ENCODE results near the gene ERI2.
"Not testable (repeated sequence)": the region's sequence is repeated elsewhere in the genome, so short reads cannot be mapped to it uniquely, and the experiment has no call there.

Gene ERI2

DNA sequence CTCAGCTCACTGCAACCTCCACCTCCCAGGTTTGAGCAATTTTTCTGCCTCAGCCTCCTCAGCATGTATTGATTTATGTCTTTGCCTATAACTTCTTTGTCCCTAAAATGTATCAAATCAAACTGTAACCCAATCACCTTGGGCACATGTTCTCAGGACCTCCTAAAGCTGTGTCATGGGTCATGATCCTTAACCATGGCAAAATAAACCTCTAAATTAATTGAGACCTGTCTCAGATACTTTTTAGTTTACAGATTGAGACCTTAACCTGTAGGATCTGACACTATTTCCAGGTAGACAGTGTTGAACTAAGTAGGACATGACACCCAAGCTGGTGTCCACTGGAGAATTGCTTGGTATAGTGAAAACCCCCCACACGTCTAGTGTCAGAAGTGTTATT lies 45.1 kb downstream of the ERI2 start:
- H3K4me3 Mint-ChIP-seq, result no peak overlapping the region
- H3K27me3 Mint-ChIP-seq (ENCODE audit: low read depth), result no peaks in the 10 kb centered on the region
- H3K27ac Mint-ChIP-seq, result peak overlapping the region in 2 of 3 experiments; percentile 95 to 96
- H3K36me3 Mint-ChIP-seq (ENCODE audit: low read depth), result peaks cover 18% of the 10 kb centered on the region
- H3K4me1 Mint-ChIP-seq, result no peaks in the 10 kb centered on the region
- H3K9me3 Mint-ChIP-seq, result peaks cover 17% of the 10 kb centered on the region
- TF ChIP-seq, protein P1, sequence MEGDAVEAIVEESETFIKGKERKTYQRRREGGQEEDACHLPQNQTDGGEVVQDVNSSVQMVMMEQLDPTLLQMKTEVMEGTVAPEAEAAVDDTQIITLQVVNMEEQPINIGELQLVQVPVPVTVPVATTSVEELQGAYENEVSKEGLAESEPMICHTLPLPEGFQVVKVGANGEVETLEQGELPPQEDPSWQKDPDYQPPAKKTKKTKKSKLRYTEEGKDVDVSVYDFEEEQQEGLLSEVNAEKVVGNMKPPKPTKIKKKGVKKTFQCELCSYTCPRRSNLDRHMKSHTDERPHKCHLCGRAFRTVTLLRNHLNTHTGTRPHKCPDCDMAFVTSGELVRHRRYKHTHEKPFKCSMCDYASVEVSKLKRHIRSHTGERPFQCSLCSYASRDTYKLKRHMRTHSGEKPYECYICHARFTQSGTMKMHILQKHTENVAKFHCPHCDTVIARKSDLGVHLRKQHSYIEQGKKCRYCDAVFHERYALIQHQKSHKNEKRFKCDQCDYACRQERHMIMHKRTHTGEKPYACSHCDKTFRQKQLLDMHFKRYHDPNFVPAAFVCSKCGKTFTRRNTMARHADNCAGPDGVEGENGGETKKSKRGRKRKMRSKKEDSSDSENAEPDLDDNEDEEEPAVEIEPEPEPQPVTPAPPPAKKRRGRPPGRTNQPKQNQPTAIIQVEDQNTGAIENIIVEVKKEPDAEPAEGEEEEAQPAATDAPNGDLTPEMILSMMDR (IDR thresholded peaks at IDR 0.05; ENCODE audit: unreplicated experiment in 3 of 3), result no peak

DNA sequence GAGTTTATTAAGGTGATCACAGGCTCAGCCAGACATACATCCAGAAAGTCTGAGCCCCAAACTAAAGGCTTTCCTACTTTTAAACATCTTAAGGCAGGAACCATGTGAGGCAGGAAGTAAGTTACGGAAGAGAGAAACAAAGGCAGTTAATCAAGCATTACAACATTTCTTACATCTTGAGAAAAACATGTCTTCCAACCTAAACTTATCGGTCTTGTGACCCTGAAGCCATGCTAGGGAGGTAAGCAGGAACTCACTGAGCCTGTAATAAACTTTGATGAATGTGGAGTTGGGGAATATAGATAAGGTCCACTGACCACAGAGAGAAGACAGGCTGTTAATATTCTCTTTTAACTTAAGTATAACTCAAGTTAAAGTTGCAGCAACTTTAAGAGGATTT lies 45.9 kb downstream of the ERI2 start:
- Mint-ChIP-seq H3K4me3 (no peak overlapping the region), H3K4me1 (no peaks in the 10 kb centered on the region), H3K9me3 (peaks cover 17% of the 10 kb centered on the region), H3K36me3 (ENCODE audit: low read depth) (peaks cover 18% of the 10 kb centered on the region), H3K27ac (peak overlapping the region; percentile 58 to 96 (median 95)), H3K27me3 (ENCODE audit: low read depth) (no peaks in the 10 kb centered on the region)
- TF ChIP-seq, protein P1 (IDR thresholded peaks at IDR 0.05; ENCODE audit: unreplicated experiment in 3 of 3), result no peak

DNA sequence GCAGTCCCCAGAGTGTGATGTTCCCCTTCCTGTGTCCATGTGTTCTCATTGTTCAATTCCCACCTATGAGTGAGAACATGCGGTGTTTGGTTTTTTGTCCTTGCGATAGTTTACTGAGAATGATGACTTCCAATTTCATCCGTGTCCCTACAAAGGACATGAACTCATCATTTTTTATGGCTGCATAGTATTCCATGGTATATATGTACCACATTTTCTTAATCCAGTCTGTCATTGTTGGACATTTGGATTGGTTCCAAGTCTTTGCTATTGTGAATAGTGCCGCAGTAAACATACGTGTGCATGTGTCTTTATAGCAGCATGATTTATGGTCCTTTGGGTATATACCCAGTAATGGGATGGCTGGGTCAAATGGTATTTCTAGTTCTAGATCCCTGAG lies 50.5 kb downstream of the ERI2 start:
- not testable (repeated sequence) for H3K27me3 Mint-ChIP-seq (ENCODE audit: low read depth); H3K9me3 Mint-ChIP-seq; H3K4me1 Mint-ChIP-seq; H3K27ac Mint-ChIP-seq; H3K36me3 Mint-ChIP-seq (ENCODE audit: low read depth); H3K4me3 Mint-ChIP-seq

DNA sequence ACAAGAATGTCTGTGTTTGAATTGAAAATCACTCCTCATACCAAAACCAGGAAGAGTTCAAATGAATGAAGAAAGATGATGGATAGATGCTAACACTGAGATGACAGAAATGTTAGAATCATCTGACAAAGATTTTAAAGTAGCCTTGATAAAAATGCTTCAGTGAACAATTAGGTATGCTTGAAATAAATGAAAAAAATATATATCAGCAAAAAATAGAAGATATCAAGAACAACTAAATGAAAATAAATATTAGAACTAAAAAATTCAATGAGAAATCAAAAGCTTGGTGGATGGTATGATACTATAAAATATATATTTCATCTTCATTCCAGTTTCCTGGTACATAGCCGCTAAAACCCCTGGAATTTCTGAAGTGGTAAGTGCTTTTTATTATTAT lies 51.0 kb downstream of the ERI2 start:
- TF ChIP-seq, protein P1 (IDR thresholded peaks at IDR 0.05; ENCODE audit: unreplicated experiment in 3 of 3), result no peak
- H3K27me3 Mint-ChIP-seq (ENCODE audit: low read depth), result peaks cover 3% of the 10 kb centered on the region
- peaks cover 2% of the 10 kb centered on the region for H3K36me3 Mint-ChIP-seq (ENCODE audit: low read depth)
- no peak overlapping the region for H3K27ac Mint-ChIP-seq
- H3K4me3 Mint-ChIP-seq, result no peak overlapping the region
- H3K4me1 Mint-ChIP-seq, result no peaks in the 10 kb centered on the region
- peaks cover 3% of the 10 kb centered on the region for H3K9me3 Mint-ChIP-seq

DNA sequence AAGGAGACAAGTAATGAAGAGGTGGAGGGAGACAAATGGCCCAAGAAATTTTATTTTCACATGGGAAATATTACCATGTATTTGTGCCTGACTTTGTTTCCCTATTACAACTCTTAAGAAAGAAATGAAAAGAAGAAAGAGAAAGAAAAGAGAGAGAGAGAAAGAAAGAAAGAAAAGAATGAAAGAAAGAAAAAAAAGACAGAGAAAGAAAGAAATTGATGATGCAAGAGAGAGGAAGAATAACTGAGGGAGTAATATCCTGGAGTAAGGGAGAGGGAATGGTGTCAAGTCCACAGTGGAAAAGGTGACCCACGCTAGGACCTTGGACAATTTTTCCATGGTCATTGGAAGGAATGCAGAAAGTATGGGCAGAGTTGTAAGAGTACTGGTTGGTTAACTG lies 52.5 kb downstream of the ERI2 start:
- Mint-ChIP-seq H3K9me3 (peaks cover 3% of the 10 kb centered on the region), H3K36me3 (ENCODE audit: low read depth) (no peaks in the 10 kb centered on the region), H3K4me1 (no peaks in the 10 kb centered on the region), H3K27ac (no peak overlapping the region), H3K4me3 (no peak overlapping the region), H3K27me3 (ENCODE audit: low read depth) (peaks cover 3% of the 10 kb centered on the region)
- TF ChIP-seq, protein P1 (IDR thresholded peaks at IDR 0.05; ENCODE audit: unreplicated experiment in 3 of 3), result no peak

DNA sequence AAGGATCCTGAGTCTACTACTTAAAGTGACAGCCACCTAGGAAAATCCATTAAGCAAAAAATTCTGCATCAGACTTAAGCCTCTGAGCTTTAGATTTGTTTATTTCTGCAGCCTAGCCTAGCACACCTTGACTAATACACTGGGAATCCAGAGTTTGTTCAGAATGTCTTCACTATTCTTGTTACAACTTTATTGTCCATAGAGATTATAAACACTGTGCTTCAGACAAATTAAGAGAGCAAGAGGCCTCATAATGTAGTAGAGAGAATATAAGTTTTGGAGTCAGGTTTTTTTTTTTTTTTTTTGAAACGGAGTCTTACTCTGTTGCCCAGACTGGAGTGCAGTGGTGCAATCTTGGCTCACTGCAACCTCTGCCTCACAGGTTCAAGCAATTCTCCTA lies 55.7 kb downstream of the ERI2 start:
- no peaks in the 10 kb centered on the region for H3K36me3 Mint-ChIP-seq (ENCODE audit: low read depth)

More for the DNA sequence above, 55.7 kb downstream of the ERI2 start:
- Mint-ChIP-seq H3K27ac (no peak overlapping the region), H3K27me3 (ENCODE audit: low read depth) (peaks cover 3% of the 10 kb centered on the region), H3K4me3 (no peak overlapping the region), H3K4me1 (no peaks in the 10 kb centered on the region), H3K9me3 (peaks cover 11% of the 10 kb centered on the region)
- TF ChIP-seq, protein P1 (IDR thresholded peaks at IDR 0.05; ENCODE audit: unreplicated experiment in 3 of 3), result no peak

Data from nephron (organoid).